Measurements from ENCODE around the gene GPR15LG.
A peak's percentile ranks its signal among the peaks of the same experiment; 100 is the strongest.
"Not testable (repeated sequence)": the region's sequence is repeated elsewhere in the genome, so short reads cannot be mapped to it uniquely, and the experiment has no call there.

GPR15LG gene

GRCh38 chr10:84173501-84173929 is at the start of gene GPR15LG:
TSS of gene GPR15LG (plus strand) at chr10:84173801. CDS start at chr10:84173852, 51 bp downstream.
- intact Hi-C loops (cut with DNase I): no loop called here
- peak in 2 of 42 donors; percentile 3 to 11 for DNase-seq

- DNase-seq: peak in 3 of 42 donors; percentile 11 to 21 (median 18)
- intact Hi-C loops (cut with DNase I): not testable (repeated sequence)
Measured at GRCh38 chr10:84125910-84126784, 47.5 kb upstream of the GPR15LG start.

- no peak for DNase-seq
- intact Hi-C loops (cut with DNase I): no loop called here
Measured at GRCh38 chr10:84126785-84127167, 46.8 kb upstream of the GPR15LG start.

DNA sequence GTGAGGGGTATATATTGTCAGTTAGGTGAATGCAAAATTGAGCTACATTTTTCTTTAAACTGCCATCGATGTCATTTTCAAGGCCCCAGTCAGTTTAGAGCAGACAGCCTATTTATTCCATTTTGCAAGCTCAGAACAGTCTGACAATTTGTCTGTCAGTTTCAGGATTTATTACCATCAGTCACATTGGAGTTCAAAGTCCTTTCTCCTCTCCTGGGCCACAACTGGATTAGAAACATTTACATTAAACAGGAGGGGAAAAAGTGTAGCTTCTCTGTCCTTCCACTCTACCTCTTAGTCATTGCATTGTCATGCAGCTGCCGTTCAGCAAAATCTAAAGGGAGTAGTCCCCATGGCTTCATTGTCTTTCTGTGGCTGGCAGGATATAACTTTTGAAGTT is 37.8 kb upstream of the GPR15LG start:
- DNase-seq: no peak
- intact Hi-C loops (cut with DNase I): no loop called here

- DNase-seq: no peak
- intact Hi-C loops (cut with DNase I): loop anchor here (2.0 kb wide), 1 partner anchor 67 kb away; no protein-coding TSS in a partner anchor
Measured at GRCh38 chr10:84137811-84138210, 35.8 kb upstream of the GPR15LG start.

- intact Hi-C loops (cut with DNase I): loop anchor here (2.0 kb wide), 1 partner anchor 66 kb away; no protein-coding TSS in a partner anchor
- peak in 15 of 42 donors; percentile 12 to 60 (median 24) for DNase-seq
Measured at GRCh38 chr10:84138478-84139125, 35.0 kb upstream of the GPR15LG start.

GRCh38 chr10:84139126-84140035 is 34.2 kb upstream of the GPR15LG start, which contains the start of gene GHITM:
TSS of gene GHITM (plus strand) at chr10:84139509. CDS start at chr10:84141501, 1,992 bp downstream.
- peak; percentile 98 to 100 (median 99) for DNase-seq
- intact Hi-C loops (cut with DNase I): loop anchor here (2.0 to 10.0 kb wide), 2 partner anchors 65 to 115 kb away; no protein-coding TSS in a partner anchor

GRCh38 chr10:84140036-84140379 is 33.6 kb upstream of the GPR15LG start:
- no peak for DNase-seq
- intact Hi-C loops (cut with DNase I): loop anchor here (10.0 kb wide), 1 partner anchor 115 kb away; no protein-coding TSS in a partner anchor

DNA sequence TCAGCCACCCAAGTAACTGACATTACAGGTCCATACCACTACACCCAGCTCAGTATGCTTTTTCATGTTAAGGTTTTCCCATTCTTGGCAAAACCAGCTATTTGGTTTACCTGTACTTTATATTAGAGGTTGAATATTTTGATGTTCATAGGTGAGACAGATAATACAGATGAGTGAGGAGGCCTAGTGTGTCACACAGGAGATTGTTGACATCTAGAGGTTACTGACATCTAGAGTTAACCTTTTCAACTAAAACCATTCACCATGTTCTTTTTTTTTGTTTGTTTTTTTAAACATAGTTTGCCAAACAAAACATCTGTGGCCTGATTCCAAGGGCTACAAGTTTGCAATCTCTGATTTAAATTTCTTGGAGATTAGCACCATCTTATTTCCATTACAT is 26.3 kb upstream of the GPR15LG start:
- intact Hi-C loops (cut with DNase I): loop anchor here (10.0 kb wide), 1 partner anchor 107 kb away; no protein-coding TSS in a partner anchor
- DNase-seq: no peak

- intact Hi-C loops (cut with DNase I): loop anchor here (10.0 kb wide), 1 partner anchor 107 kb away; no protein-coding TSS in a partner anchor
- peak in 5 of 42 donors; percentile 36 to 64 (median 39) for DNase-seq
Measured at GRCh38 chr10:84148006-84148597, 25.5 kb upstream of the GPR15LG start.

GRCh38 chr10:84149854-84150253 is 23.7 kb upstream of the GPR15LG start:
- no peak for DNase-seq
- intact Hi-C loops (cut with DNase I): loop anchor here (10.0 kb wide), 1 partner anchor 105 kb away; no protein-coding TSS in a partner anchor

GRCh38 chr10:84152769-84153168 is 20.8 kb upstream of the GPR15LG start:
- DNase-seq: no peak
- intact Hi-C loops (cut with DNase I): no loop called here

DNA sequence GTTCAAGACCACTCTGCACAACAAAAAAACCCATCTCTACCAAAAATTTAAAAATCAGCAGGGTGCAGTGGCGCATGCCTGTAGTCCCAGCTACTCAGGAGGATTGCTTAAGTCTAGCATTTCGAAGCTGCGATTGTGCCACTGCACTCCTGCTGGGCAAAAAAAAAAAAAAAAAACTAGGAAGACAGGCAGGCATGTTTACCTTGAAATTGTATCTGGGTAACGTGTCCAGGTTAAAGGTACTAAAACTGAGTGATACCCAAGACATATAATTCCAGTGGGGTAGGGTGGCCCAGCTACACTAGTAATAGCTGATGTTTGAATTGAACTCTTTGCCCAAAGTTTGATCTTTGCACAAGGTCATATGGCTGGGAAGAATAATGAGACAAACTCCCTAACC is 18.1 kb upstream of the GPR15LG start:
- intact Hi-C loops (cut with DNase I): no loop called here
- DNase-seq: no peak

DNA sequence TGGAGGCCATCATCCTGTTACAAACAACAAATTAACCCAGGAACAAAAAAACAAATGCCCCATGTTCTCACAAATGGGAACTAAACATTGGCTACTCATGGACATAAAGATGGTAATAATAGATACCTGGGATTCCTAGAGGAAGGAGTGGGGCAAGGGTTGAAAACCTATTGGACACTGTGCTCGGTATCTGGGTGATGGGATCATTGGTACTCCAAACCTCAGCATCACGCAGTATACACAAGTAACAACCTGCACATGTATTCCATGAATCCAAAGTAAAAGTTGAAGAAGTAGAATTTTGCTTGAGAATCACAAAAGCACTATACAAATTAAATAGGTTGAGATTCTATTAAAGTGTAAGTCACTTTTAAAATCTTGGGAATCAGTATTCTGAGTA is 17.6 kb upstream of the GPR15LG start:
- intact Hi-C loops (cut with DNase I): no loop called here
- no peak for DNase-seq

GRCh38 chr10:84156768-84157167 is 16.8 kb upstream of the GPR15LG start:
- DNase-seq: peak in 5 of 42 donors; percentile 23 to 58 (median 35)
- intact Hi-C loops (cut with DNase I): no loop called here

DNA sequence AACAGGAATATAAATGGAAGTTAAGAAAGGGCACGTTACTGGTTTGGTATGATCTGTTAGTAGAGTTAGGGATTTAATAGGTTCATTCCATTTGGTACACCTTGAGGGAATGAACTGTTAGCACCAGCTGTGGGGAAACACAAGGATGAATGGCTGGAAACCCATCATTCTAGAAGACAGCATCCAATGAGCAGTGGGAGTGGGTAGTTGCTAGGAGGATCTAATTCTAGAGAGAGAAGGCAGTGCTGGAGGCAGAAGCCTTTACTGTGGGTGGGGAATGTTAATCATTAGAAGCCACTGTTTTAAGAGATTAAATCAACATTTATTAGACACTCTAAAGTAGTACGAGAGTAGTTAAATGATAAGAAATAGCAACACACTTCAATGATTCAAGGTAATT is 15.5 kb upstream of the GPR15LG start:
- DNase-seq: peak in 22 of 42 donors; percentile 21 to 85 (median 52)
- intact Hi-C loops (cut with DNase I): no loop called here

- DNase-seq: no peak
- intact Hi-C loops (cut with DNase I): no loop called here
Measured at GRCh38 chr10:84158550-84158949, 15.1 kb upstream of the GPR15LG start.

DNA sequence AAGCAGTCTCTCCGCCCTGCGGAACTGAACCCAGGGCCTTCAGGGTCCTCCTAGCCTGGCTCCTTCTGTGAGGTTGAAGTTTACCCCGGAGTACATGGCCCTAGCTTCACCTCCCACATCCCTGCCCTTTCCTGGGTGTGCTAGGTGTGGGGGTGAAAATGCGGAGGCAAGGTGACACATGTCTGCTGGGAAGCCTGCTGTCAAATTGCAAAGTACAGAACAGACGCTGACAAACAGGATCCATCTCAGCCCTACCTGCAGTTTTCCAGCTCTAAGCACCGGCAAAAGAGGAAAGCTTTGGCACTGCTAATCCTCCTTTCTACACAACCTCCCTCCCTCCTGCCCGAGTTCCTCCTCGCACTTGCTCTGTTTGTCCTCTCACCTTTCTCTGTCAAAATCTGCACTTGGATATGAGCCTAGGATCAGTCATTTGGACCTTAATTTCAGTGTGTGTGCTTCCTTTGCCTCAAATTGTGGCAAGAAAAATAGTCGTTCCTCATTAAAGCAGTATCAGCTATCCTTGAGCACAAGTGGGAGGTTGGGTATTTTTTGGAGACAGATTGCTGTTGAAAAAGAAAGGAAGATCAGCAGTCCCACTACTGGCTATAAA is 14.4 kb upstream of the GPR15LG start:
- peak in 38 of 42 donors; percentile 25 to 92 (median 68) for DNase-seq
- intact Hi-C loops (cut with DNase I): no loop called here
